ENCODE measurements around the gene LPCAT4.

The LPCAT4 gene

GRCh38 chr15:34374816-34375215 lies 7.8 kb upstream of the LPCAT4 start:
- no peak for DNase-seq (ENCODE audit: low spot score)
- no peak for TF ChIP-seq CTCF (IDR thresholded peaks at IDR 0.05; ENCODE audit: extremely low read depth, missing control alignments)

GRCh38 chr15:34373951-34374350 lies 7.0 kb upstream of the LPCAT4 start:
- DNase-seq (ENCODE audit: low spot score): no peak
- TF ChIP-seq CTCF (IDR thresholded peaks at IDR 0.05; ENCODE audit: extremely low read depth, missing control alignments): no peak

- TF ChIP-seq CTCF (IDR thresholded peaks at IDR 0.05; ENCODE audit: extremely low read depth, missing control alignments): no peak
- no peak for DNase-seq (ENCODE audit: low spot score)
Observed at GRCh38 chr15:34370643-34371042, 3.6 kb upstream of the LPCAT4 start.

DNA sequence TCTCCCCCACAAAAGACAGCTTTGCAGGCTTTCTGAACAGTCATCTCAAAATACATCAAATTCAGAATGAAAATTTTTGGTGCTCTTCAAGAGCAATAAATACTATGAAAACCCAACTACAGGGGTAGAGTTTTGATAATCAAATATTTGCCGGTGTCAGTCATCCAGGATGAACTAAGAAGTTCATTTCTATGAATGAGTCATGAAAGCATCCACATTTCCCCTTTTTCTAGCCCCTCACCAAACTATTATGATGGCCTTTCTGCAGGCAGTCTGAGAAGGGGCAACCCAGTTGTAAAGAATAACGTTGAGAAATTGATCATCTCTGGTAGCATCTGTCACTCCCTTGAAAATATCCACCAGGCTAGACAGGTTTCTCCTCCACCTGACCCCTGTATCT lies 3.1 kb upstream of the LPCAT4 start:
- TF ChIP-seq CTCF (IDR thresholded peaks at IDR 0.05; ENCODE audit: extremely low read depth, missing control alignments): no peak
- no peak for DNase-seq (ENCODE audit: low spot score)

DNA sequence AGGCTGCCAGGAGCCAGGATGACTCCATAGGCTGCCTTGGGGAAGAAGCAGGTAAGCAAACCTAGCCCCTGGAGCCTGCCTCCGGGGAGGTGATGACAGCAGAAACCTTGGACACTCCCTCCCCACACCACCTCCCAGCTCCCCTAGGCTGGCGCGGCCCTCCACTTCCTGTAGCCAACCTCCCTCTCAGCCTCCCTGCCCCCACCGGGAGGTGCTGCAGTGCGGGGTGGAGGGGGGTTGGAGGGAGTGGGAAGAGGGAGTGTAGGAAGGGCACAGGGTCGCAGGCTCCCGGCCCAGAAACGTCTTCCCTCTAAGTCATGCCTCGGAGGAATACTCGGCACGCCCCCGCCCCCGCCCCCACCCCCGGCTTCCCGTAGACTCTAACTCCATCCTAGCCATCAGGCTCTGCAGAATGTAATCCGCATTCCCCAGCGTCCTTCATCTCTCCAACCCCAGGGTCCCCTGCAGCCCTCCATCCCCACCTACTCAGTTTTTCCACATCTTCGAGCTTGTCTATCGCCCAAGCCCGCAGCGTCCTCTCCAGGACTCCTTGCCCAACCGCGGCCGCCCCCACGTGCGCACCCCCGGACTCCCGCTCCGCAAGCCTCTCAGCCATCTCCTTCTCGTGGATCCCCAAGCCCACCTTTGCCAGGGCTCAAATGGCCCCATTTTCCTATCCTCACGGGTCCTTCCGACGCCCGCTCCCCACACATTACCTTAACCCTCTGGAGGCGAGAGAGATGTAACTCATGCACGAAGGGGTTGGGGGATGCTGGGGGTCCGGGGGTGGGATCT lies 528 bp downstream of the LPCAT4 start:
- peak; percentile 62 for DNase-seq (ENCODE audit: low spot score)
- no peak for TF ChIP-seq CTCF (IDR thresholded peaks at IDR 0.05; ENCODE audit: extremely low read depth, missing control alignments)

- no peak for DNase-seq (ENCODE audit: low spot score)
- TF ChIP-seq CTCF (IDR thresholded peaks at IDR 0.05; ENCODE audit: extremely low read depth, missing control alignments): no peak
Observed at GRCh38 chr15:34365836-34366235, 1.2 kb downstream of the LPCAT4 start.

DNA sequence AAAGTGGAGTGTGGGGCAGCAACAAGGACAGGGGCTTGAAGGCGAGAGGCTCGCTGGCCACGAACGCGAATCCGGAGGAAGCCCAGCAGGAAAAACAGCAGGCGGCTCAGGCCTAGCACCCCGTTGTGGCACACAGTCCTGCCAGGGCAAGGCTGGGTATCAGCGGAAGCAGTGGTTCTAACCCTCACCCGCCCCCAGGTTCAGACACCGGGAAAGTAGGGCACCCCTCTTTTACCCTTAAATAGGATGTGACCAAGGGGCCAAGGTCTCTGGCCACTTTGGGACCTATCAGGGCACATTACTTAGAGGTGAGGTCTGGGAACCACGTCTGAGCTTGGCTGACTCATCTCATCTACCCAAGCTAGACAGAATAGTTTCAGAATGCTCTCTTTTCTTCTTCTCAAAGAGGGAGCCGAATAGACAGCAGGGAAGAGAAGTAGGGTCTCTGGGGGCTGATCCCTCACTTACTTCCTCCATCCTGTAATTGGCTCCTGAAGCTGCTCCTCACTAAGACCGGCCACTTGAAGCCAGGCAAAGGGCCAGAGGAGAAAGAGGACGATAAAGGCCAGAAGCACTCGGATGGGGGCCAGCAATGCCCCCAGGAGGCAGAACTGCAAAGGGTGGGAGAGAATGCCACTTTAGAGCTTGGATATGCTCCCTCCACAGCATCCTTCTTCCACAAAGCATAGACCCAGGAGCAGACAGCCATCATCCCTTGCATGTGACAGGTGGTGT lies 1.7 kb downstream of the LPCAT4 start:
- no peak for TF ChIP-seq CTCF (IDR thresholded peaks at IDR 0.05; ENCODE audit: extremely low read depth, missing control alignments)
- DNase-seq (ENCODE audit: low spot score): peak; percentile 30
